GM18502 (cell line): Measurements from ENCODE around the gene MRPL36.

Experiments used
- ATAC-seq: cut with Tn5 transposase; IDR thresholded peaks from one replicate; pipeline ENCODE4 v1.9.1; 2021; ENCODE audit warnings: mild to moderate bottlenecking; ENCODE audit not compliant: unreplicated experiment, poor library complexity

Gene MRPL36

DNA sequence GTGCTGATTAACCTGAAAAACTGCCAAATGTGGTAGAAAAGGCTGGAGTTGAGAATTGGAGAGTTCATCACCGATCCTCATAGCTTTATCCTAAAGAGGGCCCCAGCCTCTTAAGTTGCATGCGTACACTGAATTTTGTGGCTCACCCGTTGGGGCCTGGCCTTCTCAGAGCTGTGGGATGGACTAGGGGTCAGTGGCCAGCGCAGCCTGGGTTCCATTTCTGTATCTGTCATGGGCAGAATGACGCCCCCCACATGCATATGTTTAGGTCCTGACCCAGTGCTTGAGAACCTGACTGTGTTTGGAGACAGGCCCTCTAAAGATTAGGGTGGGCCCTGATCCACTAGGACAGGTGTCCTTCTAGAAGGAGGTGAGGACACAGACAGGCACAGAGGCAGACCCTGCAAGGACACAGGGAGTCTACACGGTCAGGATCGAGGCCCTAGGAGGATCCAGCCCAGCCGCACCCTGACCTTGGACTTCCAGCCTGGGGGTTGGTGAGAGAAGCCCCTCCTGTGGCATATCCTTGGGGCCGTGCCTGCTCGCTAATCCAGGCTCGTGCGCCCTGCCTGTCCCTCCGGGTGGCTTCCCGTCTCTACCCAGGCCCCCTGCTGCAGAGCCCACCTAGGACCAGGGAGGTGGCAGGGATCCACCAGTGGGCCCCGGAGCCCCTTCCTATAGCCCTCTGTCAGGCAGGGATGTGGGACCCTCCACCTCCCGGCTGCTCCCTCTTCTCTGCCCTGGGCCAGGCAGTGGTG, 33.8 kb upstream of the MRPL36 start:
- no peak for ATAC-seq

DNA sequence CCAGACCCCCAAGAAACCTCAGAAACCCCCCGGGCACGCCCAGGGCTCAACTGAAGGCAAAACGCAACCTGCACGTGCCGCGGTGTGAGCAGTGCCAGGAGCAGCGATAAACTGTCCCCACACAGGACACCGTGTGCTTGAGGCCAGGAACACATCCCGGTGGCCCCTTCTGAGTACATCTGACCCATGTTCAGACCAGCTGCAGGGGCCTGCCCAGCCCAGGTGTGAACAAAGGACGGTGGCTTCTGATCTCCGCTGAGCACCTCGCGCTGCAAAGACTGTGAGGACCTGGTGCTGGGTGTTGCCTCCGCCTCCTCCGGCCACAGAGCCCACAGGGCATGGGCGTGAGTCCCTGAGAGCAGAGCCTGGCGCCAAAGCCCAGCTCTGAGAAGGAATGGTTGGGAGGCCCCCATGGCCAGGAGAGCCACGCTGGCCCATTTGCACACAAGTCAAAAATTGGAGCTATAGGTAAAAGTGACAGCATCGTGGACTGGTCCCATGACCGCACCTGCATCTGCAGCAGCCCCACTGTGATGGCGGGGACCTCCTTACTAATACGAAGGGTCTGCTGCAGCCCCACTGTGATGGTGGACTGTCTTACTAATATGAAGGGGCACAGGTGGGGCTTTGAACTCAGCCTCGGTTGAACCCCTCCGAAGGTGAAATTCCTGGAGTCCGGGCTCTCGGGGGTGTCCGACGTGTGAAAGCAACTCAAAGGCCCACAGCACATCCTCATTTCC, 33.0 kb upstream of the MRPL36 start:
- ATAC-seq: no peak

- no peak for ATAC-seq
These were observed 32.2 kb upstream of the MRPL36 start for GRCh38 chr5:1831677-1832313.

GRCh38 chr5:1831257-1831656, 31.6 kb upstream of the MRPL36 start:
- ATAC-seq: no peak

DNA sequence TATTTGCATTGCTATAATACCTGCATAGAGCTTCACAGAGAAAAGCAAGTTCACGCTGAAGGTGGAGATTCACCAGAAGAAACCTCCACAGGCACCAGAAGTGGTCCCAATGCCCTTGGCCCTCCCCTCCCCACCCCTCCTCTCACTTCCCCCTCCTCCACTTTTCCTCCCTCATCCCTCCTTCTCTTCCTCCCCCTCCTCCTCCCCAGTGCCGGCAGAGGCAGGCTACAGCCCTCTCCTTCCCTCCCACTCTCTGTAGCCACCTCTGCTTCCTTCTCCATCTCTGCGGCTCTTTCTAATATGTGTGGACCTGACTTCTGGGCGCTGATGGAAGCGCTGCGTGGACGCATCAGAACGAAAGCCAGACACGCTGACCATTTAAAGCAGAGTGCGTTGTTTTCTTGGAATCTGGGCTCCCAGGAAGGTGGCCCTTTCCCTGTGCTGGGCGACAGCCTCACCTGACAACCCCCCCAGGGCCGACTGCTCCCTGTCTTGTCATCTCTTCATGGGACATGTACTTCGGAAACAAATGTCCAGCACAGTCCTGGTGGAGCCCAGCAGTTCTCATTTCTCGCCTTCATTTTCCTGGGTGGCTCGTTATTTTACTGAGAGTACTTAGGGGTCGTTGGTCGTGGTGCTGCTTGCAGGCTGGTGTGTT, 31.1 kb upstream of the MRPL36 start:
- ATAC-seq: no peak

DNA sequence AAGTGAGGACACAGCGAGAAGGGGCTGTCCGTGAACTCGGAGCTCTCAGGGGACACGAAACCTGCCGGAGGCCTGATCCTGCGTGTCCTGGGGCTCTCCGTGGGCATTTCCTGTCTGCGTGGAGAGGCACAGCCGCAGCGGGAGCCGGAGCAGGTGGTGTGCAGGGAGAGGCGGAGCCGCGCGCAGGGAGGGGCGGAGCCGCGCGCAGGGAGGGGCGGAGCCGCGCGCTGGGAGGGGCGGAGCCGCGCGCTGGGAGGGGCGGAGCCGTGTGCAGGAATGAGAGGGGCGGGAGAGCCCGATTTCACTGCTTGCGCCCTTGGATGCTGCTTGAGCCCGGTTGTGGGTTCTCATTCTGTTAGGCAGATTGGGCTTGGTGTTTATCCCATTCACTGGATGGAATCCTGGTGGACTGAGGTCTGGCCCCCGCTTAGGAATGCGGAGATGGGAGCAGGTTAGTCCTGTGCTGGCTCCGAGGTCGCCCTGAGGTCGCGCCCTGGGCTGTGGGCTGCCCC, 28.3 kb upstream of the MRPL36 start:
- ATAC-seq: no peak

GRCh38 chr5:1827025-1827885, 27.6 kb upstream of the MRPL36 start:
- no peak for ATAC-seq

GRCh38 chr5:1826235-1826980, 26.8 kb upstream of the MRPL36 start:
- no peak for ATAC-seq

- ATAC-seq: no peak
These were observed 25.5 kb upstream of the MRPL36 start for GRCh38 chr5:1824903-1825841.

DNA sequence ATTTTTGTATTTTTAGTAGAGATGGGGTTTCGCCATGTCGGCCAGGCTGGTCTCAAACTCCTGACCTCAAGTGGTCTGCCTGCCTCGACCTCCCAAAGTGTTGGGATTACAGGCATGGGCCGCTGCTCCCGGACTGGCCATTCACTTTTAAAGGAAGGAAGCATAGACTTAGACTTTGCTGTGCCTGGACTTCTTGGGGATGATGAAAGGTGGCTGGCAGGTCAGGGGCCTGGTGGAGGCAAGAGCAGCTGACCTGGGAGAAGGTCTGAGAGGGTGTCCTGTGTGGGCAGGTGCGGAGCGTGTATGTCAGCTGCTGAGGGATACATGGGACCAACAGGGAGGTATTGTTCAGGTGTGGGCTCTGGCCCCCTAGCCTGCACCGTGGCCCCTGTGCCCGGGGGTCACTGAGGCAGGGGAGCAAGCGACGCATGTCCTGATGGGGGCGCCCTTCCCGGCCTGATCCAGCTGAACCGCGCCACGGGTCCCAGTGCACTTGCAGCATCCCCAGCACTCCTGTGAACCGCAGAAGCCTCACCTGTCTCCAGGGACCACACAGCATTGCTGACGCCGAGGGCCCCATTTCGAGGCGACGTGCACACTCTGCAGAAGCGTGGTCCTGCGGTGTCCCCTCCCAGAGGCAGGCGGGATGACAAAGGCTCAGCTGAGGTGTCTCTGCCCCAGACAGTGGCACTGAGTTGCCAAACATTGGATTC, 24.6 kb upstream of the MRPL36 start:
- ATAC-seq: no peak

DNA sequence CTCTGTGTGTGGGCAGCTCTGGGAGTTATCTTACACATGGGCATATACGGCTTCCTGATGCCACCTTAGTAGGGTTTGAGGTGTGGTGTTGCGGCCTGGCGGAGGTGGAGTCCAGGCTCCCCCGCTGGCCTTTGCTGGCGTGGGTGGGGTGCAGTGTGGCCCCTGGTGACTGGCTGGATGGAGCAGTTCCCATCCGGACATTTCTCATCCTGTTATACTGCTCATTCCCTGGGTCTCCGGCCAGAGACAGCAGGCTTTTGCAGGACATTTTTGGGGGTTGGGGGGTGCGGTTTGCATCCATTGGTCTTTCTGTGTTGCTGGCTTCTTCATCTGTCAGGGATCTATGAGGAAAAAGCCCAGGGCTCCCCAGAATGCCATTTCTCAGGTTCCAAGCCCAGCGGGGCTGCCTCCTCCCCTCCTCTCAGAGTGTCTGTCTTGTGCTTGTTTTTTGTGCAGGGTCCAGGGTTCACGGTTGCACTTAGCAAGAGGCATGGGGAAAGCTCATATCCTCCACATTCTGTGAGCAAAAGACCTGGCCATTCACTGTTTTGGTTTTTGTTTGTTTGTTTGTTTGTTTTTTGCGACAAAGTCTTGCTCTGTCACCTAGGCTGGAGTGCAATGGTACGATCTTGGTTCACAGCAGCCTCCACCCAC, 23.9 kb upstream of the MRPL36 start:
- ATAC-seq: no peak

GRCh38 chr5:1821862-1822261, 22.2 kb upstream of the MRPL36 start:
- ATAC-seq: no peak

DNA sequence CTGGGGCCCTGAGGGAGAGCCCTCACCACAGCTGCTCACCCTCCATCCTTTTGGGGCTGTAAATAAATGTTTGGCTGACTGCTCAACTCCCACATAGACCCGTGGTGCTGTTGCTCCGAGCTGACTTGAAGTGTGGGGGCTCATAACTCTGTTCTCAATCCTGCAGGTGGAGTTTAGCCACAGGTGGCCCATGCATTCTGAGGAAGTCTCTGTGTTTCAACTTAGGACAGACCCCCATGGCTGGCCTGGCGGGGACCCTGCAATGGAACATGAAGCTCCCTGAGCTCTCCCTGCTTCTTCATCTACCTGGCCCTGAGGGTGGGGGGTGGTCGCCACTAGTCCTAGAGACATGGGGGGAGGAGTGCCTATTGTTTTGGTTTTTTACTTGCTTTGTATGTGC, 21.3 kb upstream of the MRPL36 start:
- ATAC-seq: no peak

DNA sequence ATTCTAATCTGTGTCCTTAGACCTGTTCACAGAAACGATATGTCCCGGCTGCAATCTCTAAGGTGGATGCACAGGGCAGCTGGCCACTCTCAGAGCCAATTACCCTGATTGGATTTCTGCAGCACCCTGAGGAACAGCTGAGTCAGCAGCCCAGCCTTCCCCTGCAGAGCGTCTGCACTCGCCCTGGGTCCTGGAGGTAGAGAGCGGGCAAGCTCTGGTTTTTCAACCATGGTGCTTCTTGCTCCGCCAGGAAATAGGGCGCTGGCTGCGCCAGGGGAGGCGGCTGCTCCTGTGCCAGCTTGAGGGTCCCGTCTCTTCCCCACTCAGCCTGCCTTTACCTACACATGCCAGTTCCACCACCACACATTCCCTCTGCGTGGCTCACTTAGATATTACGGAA, 20.7 kb upstream of the MRPL36 start:
- no peak for ATAC-seq

DNA sequence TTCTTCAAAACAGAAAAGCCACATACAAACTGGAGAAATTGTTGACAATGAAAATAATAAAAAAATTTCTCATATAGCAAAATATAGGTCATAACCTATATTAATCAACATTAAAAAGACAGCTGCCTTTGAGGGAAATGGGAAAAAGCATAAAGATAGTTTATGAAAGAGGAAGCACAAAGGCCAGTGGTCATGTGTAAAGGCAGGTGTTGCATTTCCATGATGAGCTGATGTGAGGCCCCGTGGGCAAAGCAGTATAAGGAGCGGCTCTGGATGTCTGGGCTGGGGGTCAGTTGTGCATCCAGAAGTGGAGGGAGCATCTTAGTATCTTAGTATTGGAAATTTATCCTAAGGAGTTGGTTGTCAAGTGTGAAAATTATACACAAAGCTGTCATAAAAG, 19.8 kb upstream of the MRPL36 start:
- no peak for ATAC-seq

DNA sequence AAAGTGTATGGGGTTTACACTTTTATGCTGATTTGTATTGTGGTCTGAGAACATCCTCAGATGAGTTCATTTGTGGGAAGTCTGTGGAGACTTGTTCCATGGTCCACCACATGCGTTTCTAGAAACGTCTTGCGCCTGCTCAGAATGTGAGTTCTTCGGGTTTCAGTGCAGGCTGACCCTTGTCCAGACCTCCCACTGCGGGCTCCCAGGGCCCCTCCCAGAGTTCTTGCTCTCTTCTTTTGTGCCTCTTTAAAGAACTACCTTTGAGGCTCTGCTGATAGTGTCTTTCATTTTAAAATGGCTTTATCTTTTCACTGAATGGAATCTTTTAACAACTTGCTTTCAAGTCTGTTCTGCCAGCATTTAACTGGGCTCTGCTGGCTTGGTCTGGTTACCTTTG, 19.1 kb upstream of the MRPL36 start:
- no peak for ATAC-seq
